GM12878 (cell line): Measurements from ENCODE around the gene SEMA3G. TPM values are rescaled to one million over a fixed set of nuclear protein-coding genes. Genes with fewer than 3 reads are reported as not detected.

Source experiments
- ATAC-seq: fragments of 200-7000 bp; cut with Tn5 transposase; 3 replicates; pipeline ENCODE4 v1.9.1; 2020; ENCODE audit warnings: mild to moderate bottlenecking, moderate library complexity
- BruUV-seq: library from RNA; stranded (reverse); fragments of 400-500 nt; replicated peaks from 2 replicates; lab custom pipeline; 2021; lab: Mats Ljungman, UMichigan
- CTCF ChIA-PET: fragments of 300-600 bp; sonication (Branson Sonifier 250); formaldehyde crosslinking; extraction: SDS; loops from one replicate; lab custom pipeline; 2021; ENCODE audit warnings: inconsistent platforms; lab: Yijun Ruan, JAX
- POLR2A ChIA-PET: fragments of 350-600 bp; formaldehyde crosslinking; extraction: SDS; loops from one replicate; lab custom pipeline; 2021; ENCODE audit warnings: inconsistent platforms; lab: Charles Lee
- RAD21 ChIA-PET: fragments of 300-600 bp; sonication (Branson Sonifier 250); formaldehyde crosslinking; loops from one replicate; lab custom pipeline; 2023; ENCODE audit warnings: antibody characterized with exemption; ENCODE audit not compliant: unreplicated experiment; lab: Charles Lee
- SMC1A ChIA-PET: fragments of 300-600 bp; sonication (Branson Sonifier 250); formaldehyde crosslinking; loops from one replicate; lab custom pipeline; 2023; ENCODE audit not compliant: unreplicated experiment, uncharacterized antibody; lab: Charles Lee
- DNase-seq: peaks from one replicate; pipeline ENCODE4 v3.0.0-alpha.2; 2011; ENCODE audit warnings: low read depth, low spot score
- FAIRE-seq: peaks from 3 replicates; lab custom pipeline; 2011; peaks lifted over from hg19 to GRCh38; lab: Jason Lieb, UNC
- H2AFZ ChIP-seq: 2 replicates; pipeline ENCODE4 v1.6.0; 2011; ENCODE audit warnings: low read depth, low read length, control low read depth; ENCODE audit not compliant: control insufficient read depth
- H3K27ac ChIP-seq: 2 replicates; pipeline ENCODE4 v1.5.1; 2011; ENCODE audit warnings: control low read depth; ENCODE audit not compliant: control insufficient read depth, insufficient read depth
- H3K27me3 ChIP-seq, 2 experiments: replicated peaks in 1 of 2; 2 replicates each; pipeline versions ENCODE4 v1.6.0 to v1.6.1; 2011; ENCODE audit warnings: low read length in 1 of 2; ENCODE audit not compliant: control insufficient read depth in 2 of 2, insufficient read depth in 2 of 2
- H3K36me3 ChIP-seq, 2 experiments: 2 replicates each; pipeline ENCODE4 v1.5.1; 2011; ENCODE audit warnings: low read length in 1 of 2; ENCODE audit not compliant: control insufficient read depth in 2 of 2, insufficient read depth in 2 of 2
- H3K4me1 ChIP-seq: 2 replicates; pipeline ENCODE4 v1.6.1; 2011; ENCODE audit warnings: mild to moderate bottlenecking, low read length, moderate library complexity, mixed read lengths; ENCODE audit not compliant: control insufficient read depth, insufficient read depth
- H3K4me2 ChIP-seq: 2 replicates; pipeline ENCODE4 v1.6.0; 2011; ENCODE audit warnings: control low read depth; ENCODE audit not compliant: control insufficient read depth, insufficient read depth
- H3K4me3 ChIP-seq: fragments of 200-600 bp; sonication (generic); 2 replicates; pipeline ENCODE4 v1.5.1; 2016
- H3K79me2 ChIP-seq: 2 replicates; pipeline ENCODE4 v1.6.0; 2011; ENCODE audit warnings: low read length; ENCODE audit not compliant: control insufficient read depth, insufficient read depth
- H3K9ac ChIP-seq: 2 replicates; pipeline ENCODE4 v1.8.0; 2011; ENCODE audit warnings: low read length, control low read depth, mixed read lengths; ENCODE audit not compliant: control insufficient read depth, insufficient read depth
- H3K9me3 ChIP-seq: replicated peaks from 3 replicates; pipeline ENCODE4 v1.5.1; 2011; ENCODE audit warnings: mild to moderate bottlenecking, low read length; ENCODE audit not compliant: control insufficient read depth, insufficient read depth
- H4K20me1 ChIP-seq: 2 replicates; pipeline ENCODE4 v1.6.0; 2011; ENCODE audit not compliant: control insufficient read depth, insufficient read depth
- CBFB ChIP-seq: IDR thresholded peaks from 2 replicates; pipeline ENCODE4 v1.6.1; 2016; ENCODE audit warnings: antibody characterized with exemption, low read depth
- ETV6 ChIP-seq, 2 experiments: fragments of 450-650 bp in 1 of 2; IDR thresholded peaks in 1 of 2; conservative IDR thresholded peaks in 1 of 2; 2 replicates each; pipeline ENCODE4 v1.6.1; 2014; ENCODE audit warnings: antibody characterized with exemption in 1 of 2, borderline replicate concordance in 1 of 2, low read depth in 1 of 2, mild to moderate bottlenecking in 1 of 2, moderate library complexity in 1 of 2
- GATAD2B ChIP-seq: fragments of 450-650 bp; conservative IDR thresholded peaks from 2 replicates; pipeline ENCODE4 v1.6.1; 2017; ENCODE audit warnings: low read depth, mild to moderate bottlenecking, moderate library complexity
- RCOR1 ChIP-seq: conservative IDR thresholded peaks from 2 replicates; pipeline ENCODE4 v1.6.1; 2012; ENCODE audit warnings: low read depth, low read length, improper control_type of control experiment
- TARDBP ChIP-seq: IDR thresholded peaks from 2 replicates; pipeline ENCODE4 v1.6.1; 2016; ENCODE audit warnings: borderline replicate concordance
- ZBTB11 ChIP-seq: fragments of 450-650 bp; formaldehyde crosslinking; IDR thresholded peaks from 2 replicates; pipeline ENCODE4 v1.5.0; 2022; ENCODE audit warnings: mild to moderate bottlenecking, missing genetic modification characterization
- WGBS: methylation state at CpG from one replicate; pipeline ENCODE4 v1.1.6; 2016; ENCODE audit warnings: low lambda C conversion rate; ENCODE audit not compliant: insufficient replicate concordance, insufficient coverage; ENCODE audit errors: missing lambda C conversion rate; 5-methylcytosine and 5-hydroxymethylcytosine counted together
- in situ Hi-C: fragments of 300-500 bp; cut with MboI; formaldehyde crosslinking; loops from 9 replicates; pipeline ENCODE4 v1.14.3; 2018; ENCODE audit warnings: mixed read lengths
- intact Hi-C: fragments of 100-400 bp; cut with micrococcal nuclease; formaldehyde crosslinking; loops from one replicate; pipeline ENCODE4 v1.14.2; 2022; ENCODE audit not compliant: unreplicated experiment
- polyA plus RNA-seq, 11 experiments: library from polyadenylated mRNA; depleted of rRNA in 4 of 11; unstranded in 6 of 11; stranded (reverse) in 5 of 11; fragments of >200 nt; fragmentation: Nextera tagmentation in 4 of 11; fragmentation: Illumina TruSeq in 1 of 11; extraction: Ambion mirVana in 4 of 11; extraction: Trizol in 1 of 11; gene quantifications; 1 replicate in 1 of 11; 2 replicates in 10 of 11; pipeline versions ENCODE4 v1.2.1 to v1.2.3, GENCODE V29; 2011 to 2016; ENCODE audit warnings: inconsistent platforms in 2 of 11, missing spikeins in 2 of 11, low read depth in 1 of 11
- total RNA-seq, 4 experiments: library from RNA; depleted of rRNA in 3 of 4; stranded (reverse); fragments of >200 nt in 3 of 4; fragmentation: Illumina TruSeq in 1 of 4; extraction: Trizol in 1 of 4; gene quantifications; 2 replicates each; pipeline versions ENCODE4 v1.2.1 to v1.2.3, GENCODE V29; 2013 to 2021
- TF ChIP-seq, protein P1 (sequence below), 3 experiments: IDR thresholded peaks in 2 of 3; conservative IDR thresholded peaks in 1 of 3; 2 replicates each; pipeline ENCODE4 v1.5.1; 2011; ENCODE audit warnings: low read depth in 3 of 3, low read length in 3 of 3, mild to moderate bottlenecking in 3 of 3, control low read depth in 2 of 3, moderate library complexity in 2 of 3, inconsistent platforms in 1 of 3, mixed read lengths in 1 of 3; ENCODE audit not compliant: control insufficient read depth in 2 of 3, insufficient read depth in 1 of 3; ENCODE audit errors: extremely low read depth in 1 of 3

The SEMA3G gene
- total and polyA plus RNA-seq, 10 of the 15 experiments (the other 5 are each of a cell fraction or from before 2014, with no cell fraction given), result 0.03 to 0.04 TPM; not detected in 8

- FAIRE-seq, result no peak
- POLR2A ChIA-PET, result interaction anchor here (0.8 to 1.4 kb wide), 2 partner anchors 12 to 33 kb away, joined by 4 read pairs; no protein-coding TSS in a partner anchor
- intact Hi-C loops, result loop anchor here (5.0 kb wide), 2 partner anchors 154 to 224 kb away; no protein-coding TSS in a partner anchor
Measured at GRCh38 chr3:52446042-52446441, 1.1 kb upstream of the SEMA3G start.

More at GRCh38 chr3:52446042-52446441, 1.1 kb upstream of the SEMA3G start:
- ChIA-PET RAD21 (interaction anchor here (1.0 to 5.8 kb wide), 9 partner anchors 18 to 444 kb away, joined by 3 to 63 read pairs (median 6); no protein-coding TSS in a partner anchor), SMC1A (interaction anchor here (0.9 to 2.7 kb wide), 11 partner anchors 8 to 221 kb away, joined by 3 to 14 read pairs (median 4); partner anchors contain the start of gene TLR9), CTCF (interaction anchor here (0.6 to 6.6 kb wide), 21 partner anchors 11 to 244 kb away, joined by 3 to 147 read pairs (median 4); partner anchors contain the start of genes GLYCTK and TLR9)
- no peak overlapping the region for H2AFZ ChIP-seq
- no peaks in the 10 kb centered on the region for H3K27me3 ChIP-seq
- DNase-seq (no peak), ATAC-seq (no peak)
- H3K4me2 ChIP-seq, result no peak overlapping the region
- H3K79me2 ChIP-seq, result no peaks in the 10 kb centered on the region
- no peaks in the 10 kb centered on the region for H3K36me3 ChIP-seq
- in situ Hi-C loops, result no loop called here
- H3K9me3 ChIP-seq, result no peaks in the 10 kb centered on the region
- no peak overlapping the region for H3K4me3 ChIP-seq
- no peak overlapping the region for H3K27ac ChIP-seq
- TF ChIP-seq ZBTB11 (CRISPR knock-in tag) (no peak), TARDBP (no peak), RCOR1 (no peak), GATAD2B (no peak), ETV6 (conservative IDR thresholded peaks at IDR 0.05 in 1 of 2, IDR thresholded peaks at IDR 0.05 in 1 of 2; ENCODE audit: borderline replicate concordance in 1 of 2, low read depth in 1 of 2) (no peak), CBFB (no peak)
- TF ChIP-seq, protein P1, sequence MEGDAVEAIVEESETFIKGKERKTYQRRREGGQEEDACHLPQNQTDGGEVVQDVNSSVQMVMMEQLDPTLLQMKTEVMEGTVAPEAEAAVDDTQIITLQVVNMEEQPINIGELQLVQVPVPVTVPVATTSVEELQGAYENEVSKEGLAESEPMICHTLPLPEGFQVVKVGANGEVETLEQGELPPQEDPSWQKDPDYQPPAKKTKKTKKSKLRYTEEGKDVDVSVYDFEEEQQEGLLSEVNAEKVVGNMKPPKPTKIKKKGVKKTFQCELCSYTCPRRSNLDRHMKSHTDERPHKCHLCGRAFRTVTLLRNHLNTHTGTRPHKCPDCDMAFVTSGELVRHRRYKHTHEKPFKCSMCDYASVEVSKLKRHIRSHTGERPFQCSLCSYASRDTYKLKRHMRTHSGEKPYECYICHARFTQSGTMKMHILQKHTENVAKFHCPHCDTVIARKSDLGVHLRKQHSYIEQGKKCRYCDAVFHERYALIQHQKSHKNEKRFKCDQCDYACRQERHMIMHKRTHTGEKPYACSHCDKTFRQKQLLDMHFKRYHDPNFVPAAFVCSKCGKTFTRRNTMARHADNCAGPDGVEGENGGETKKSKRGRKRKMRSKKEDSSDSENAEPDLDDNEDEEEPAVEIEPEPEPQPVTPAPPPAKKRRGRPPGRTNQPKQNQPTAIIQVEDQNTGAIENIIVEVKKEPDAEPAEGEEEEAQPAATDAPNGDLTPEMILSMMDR (IDR thresholded peaks at IDR 0.05 in 2 of 3, conservative IDR thresholded peaks at IDR 0.05 in 1 of 3; ENCODE audit: control insufficient read depth in 2 of 3, extremely low read depth in 1 of 3, insufficient read depth in 1 of 3, low read depth in 3 of 3, low read length in 3 of 3), result no peak
- H3K9ac ChIP-seq, result no peak overlapping the region
- no TSS peak for BruUV-seq
- no peaks in the 10 kb centered on the region for H4K20me1 ChIP-seq
- 58% methylated on average over 4 of the region's 4 CpGs for WGBS
- no peaks in the 10 kb centered on the region for H3K4me1 ChIP-seq
